ENCODE data around the gene ELAVL2. TPM values are rescaled to one million over a fixed set of nuclear protein-coding genes. Genes with fewer than 3 reads are reported as not detected.

Gene ELAVL2
- total and polyA plus RNA-seq, 2 donors (not counting 3 experiments of a cell fraction or from before 2014, with no cell fraction given) = 0.06 to 0.20 TPM

DNA sequence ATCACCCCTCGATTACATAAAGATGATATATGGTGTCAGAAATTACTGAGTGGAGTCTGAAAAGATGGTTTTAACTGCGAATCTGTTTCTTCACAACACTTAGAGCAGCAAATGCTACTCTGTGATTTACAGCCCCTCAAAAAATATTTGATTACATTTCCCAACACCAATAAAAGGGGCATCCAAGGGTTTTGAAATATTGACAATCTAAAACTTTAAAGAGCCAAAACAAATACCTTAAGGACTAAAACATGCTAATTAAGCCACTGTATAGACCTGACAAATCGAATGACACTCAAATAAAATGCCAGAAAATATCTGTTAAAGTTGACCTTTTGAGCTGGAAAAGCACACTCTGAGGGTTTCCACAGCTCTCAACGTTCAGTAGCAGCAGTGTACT lies 73.2 kb downstream of the ELAVL2 start:
- FAIRE-seq (no peak), DNase-seq (ENCODE audit: low read depth, low spot score) (no peak)
- POLR2A ChIA-PET = no interaction called here
- dilution Hi-C loops (cut with MboI; ENCODE audit: extremely low pct_ligation_motif_present, low sequenced_read_pairs) = no loop called here
- Histone ChIP-seq H4K20me1 (replicated peaks; ENCODE audit: control insufficient read depth, extremely low read depth, insufficient read depth, low read length) (no peaks in the 10 kb centered on the region), H3K9me1 (replicated peaks; ENCODE audit: control insufficient read depth, extremely low read depth, insufficient read depth, low read length) (no peaks in the 10 kb centered on the region), H3K9me3 (replicated peaks; ENCODE audit: control insufficient read depth, insufficient read depth, low read length) (no peaks in the 10 kb centered on the region), H3K27ac (ENCODE audit: insufficient read depth, low read depth, low read length) (no peak overlapping the region), H3K27me3 (ENCODE audit: control insufficient read depth in 2 of 2, insufficient read depth in 2 of 2, low read length in 2 of 2) (no peaks in the 10 kb centered on the region), H3K9ac (replicated peaks; ENCODE audit: extremely low read depth, insufficient read depth, low read length) (no peak overlapping the region), H3K36me3 (ENCODE audit: control insufficient read depth in 2 of 2, extremely low read depth in 1 of 2, insufficient read depth in 2 of 2, low read length in 2 of 2) (no peaks in the 10 kb centered on the region), H3K4me1 (ENCODE audit: control insufficient read depth, extremely low read depth, insufficient read depth, low read length) (no peaks in the 10 kb centered on the region), H2AFZ (ENCODE audit: low read depth, low read length) (no peak overlapping the region), H3K4me3 (replicated peaks in 1 of 3; ENCODE audit: insufficient read depth in 1 of 3, low read depth in 1 of 3, low read length in 3 of 3) (no peak overlapping the region), H3K4me2 (ENCODE audit: insufficient read depth, low read length) (no peak overlapping the region), H3K79me2 (ENCODE audit: control insufficient read depth, insufficient read depth, low read length) (no peaks in the 10 kb centered on the region)
- intact Hi-C loops (cut with micrococcal nuclease) = no loop called here
- CTCF ChIA-PET = no interaction called here
- TF ChIP-seq POLR2AphosphoS5 (IDR thresholded peaks at IDR 0.05; ENCODE audit: insufficient read depth, low read depth, low read length) (no peak), FOS (IDR thresholded peaks at IDR 0.05; ENCODE audit: borderline replicate concordance, insufficient read depth, low read length) (no peak), MYC (IDR thresholded peaks at IDR 0.05; ENCODE audit: low read depth, low read length) (no peak), EZH2 (IDR thresholded peaks at IDR 0.05; ENCODE audit: borderline replicate concordance, low read depth, low read length, severe bottlenecking) (no peak), POLR2A (IDR thresholded peaks at IDR 0.05; ENCODE audit: low read depth, low read length) (no peak), GATA2 (IDR thresholded peaks at IDR 0.05; ENCODE audit: insufficient read depth, insufficient read length, low read depth, low read length) (no peak), JUN (IDR thresholded peaks at IDR 0.05; ENCODE audit: borderline replicate concordance, insufficient read depth, insufficient read length, low read depth) (no peak)
- TF ChIP-seq, protein P1, sequence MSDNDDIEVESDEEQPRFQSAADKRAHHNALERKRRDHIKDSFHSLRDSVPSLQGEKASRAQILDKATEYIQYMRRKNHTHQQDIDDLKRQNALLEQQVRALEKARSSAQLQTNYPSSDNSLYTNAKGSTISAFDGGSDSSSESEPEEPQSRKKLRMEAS (IDR thresholded peaks at IDR 0.05; ENCODE audit: insufficient read depth, insufficient read length) = no peak
- TF ChIP-seq, protein P2, sequence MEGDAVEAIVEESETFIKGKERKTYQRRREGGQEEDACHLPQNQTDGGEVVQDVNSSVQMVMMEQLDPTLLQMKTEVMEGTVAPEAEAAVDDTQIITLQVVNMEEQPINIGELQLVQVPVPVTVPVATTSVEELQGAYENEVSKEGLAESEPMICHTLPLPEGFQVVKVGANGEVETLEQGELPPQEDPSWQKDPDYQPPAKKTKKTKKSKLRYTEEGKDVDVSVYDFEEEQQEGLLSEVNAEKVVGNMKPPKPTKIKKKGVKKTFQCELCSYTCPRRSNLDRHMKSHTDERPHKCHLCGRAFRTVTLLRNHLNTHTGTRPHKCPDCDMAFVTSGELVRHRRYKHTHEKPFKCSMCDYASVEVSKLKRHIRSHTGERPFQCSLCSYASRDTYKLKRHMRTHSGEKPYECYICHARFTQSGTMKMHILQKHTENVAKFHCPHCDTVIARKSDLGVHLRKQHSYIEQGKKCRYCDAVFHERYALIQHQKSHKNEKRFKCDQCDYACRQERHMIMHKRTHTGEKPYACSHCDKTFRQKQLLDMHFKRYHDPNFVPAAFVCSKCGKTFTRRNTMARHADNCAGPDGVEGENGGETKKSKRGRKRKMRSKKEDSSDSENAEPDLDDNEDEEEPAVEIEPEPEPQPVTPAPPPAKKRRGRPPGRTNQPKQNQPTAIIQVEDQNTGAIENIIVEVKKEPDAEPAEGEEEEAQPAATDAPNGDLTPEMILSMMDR (IDR thresholded peaks at IDR 0.05; ENCODE audit: extremely low read depth in 1 of 2, insufficient read depth in 1 of 2, low read depth in 1 of 2, low read length in 2 of 2) = no peak
- BruUV-seq (replicated peaks) = no TSS peak

Measured in endothelial cell of umbilical vein (primary cell).